Peyer's patch (tissue), 4 donors: ENCODE measurements around the gene CBX1. TPM values are rescaled to one million over a fixed set of nuclear protein-coding genes. Genes with fewer than 3 reads are reported as not detected.

Experiments used
- DNase-seq, 3 donors: peaks; one replicate each; pipeline ENCODE4 v3.0.0-alpha.2; 2017 to 2019
- H3K27ac ChIP-seq, 4 donors: fragments of 200-600 bp; sonication (generic); one replicate each; pipeline ENCODE4 v1.5.1; 2016 to 2019
- H3K27me3 ChIP-seq, 2 donors: fragments of 200-600 bp; sonication (generic); one replicate each; pipeline ENCODE4 v1.5.1; 2019
- H3K36me3 ChIP-seq, 3 donors: fragments of 200-600 bp; sonication (generic); one replicate each; pipeline ENCODE4 v1.5.1; 2016 to 2019
- H3K4me1 ChIP-seq, 4 donors: fragments of 200-600 bp; sonication (generic); one replicate each; pipeline ENCODE4 v1.5.1; 2016 to 2019
- H3K4me3 ChIP-seq, 4 donors: fragments of 200-600 bp; sonication (generic); 1 replicate in 3 of 4; 2 replicates in 1 of 4; pipeline ENCODE4 v1.5.1; 2016 to 2019; ENCODE audit warnings: mild to moderate bottlenecking in 1 of 4
- H3K9me3 ChIP-seq, 4 donors: fragments of 200-600 bp; sonication (generic); one replicate each; pipeline ENCODE4 v1.5.1; 2016 to 2019; ENCODE audit warnings: mild to moderate bottlenecking in 1 of 4
- CTCF ChIP-seq, 6 experiments: fragments of 450-650 bp in 4 of 6; fragments of 200-600 bp in 2 of 6; sonication (generic) in 1 of 6; IDR thresholded peaks; one replicate each; pipeline ENCODE4 v1.5.1; 2017 to 2019; ENCODE audit warnings: antibody characterized with exemption in 6 of 6, mild to moderate bottlenecking in 3 of 6, moderate library complexity in 1 of 6
- POLR2A ChIP-seq, 2 donors: fragments of 450-650 bp; IDR thresholded peaks; one replicate each; pipeline ENCODE4 v1.5.1; 2017; ENCODE audit warnings: antibody characterized with exemption in 2 of 2, mild to moderate bottlenecking in 2 of 2, moderate library complexity in 2 of 2
- total RNA-seq, 4 donors: library from RNA; depleted of rRNA; stranded (reverse); fragments of >200 nt; gene quantifications; one replicate each; pipeline ENCODE4 v1.1.0, GENCODE V29; 2016

Gene CBX1
- total RNA-seq, 4 donors from 2014 or later: 7.2 to 14.0 (median 8.5) TPM

GRCh38 chr17:48106802-48107136 is 5.5 kb upstream of the CBX1 start:
- no peaks in the 10 kb centered on the region for H3K27me3 ChIP-seq
- no peaks in the 10 kb centered on the region for H3K9me3 ChIP-seq
- H3K4me1 ChIP-seq: peaks cover 0 to 20% (median 8%) of the 10 kb centered on the region in 4 donors
- DNase-seq: no peak
- H3K4me3 ChIP-seq: peak overlapping the region; percentile 75 to 94 (median 83)
- H3K36me3 ChIP-seq: no peaks in the 10 kb centered on the region
- TF ChIP-seq CTCF (IDR thresholded peaks at IDR 0.05): no peak
- no peak for TF ChIP-seq POLR2A (IDR thresholded peaks at IDR 0.05)
- peak overlapping the region; percentile 89 to 97 (median 96) for H3K27ac ChIP-seq

GRCh38 chr17:48104440-48104839 is 3.2 kb upstream of the CBX1 start:
- TF ChIP-seq CTCF (IDR thresholded peaks at IDR 0.05) (no peak), POLR2A (IDR thresholded peaks at IDR 0.05) (no peak)

GRCh38 chr17:48102798-48103715 is 1.8 kb upstream of the CBX1 start:
- H3K36me3 ChIP-seq: no peaks in the 10 kb centered on the region
- H3K9me3 ChIP-seq: no peaks in the 10 kb centered on the region
- peaks cover 0 to 8% (median 0%) of the 10 kb centered on the region in 4 donors for H3K4me1 ChIP-seq
- H3K27me3 ChIP-seq: no peaks in the 10 kb centered on the region
- DNase-seq: no peak
- no peak overlapping the region for H3K27ac ChIP-seq
- H3K4me3 ChIP-seq: no peak overlapping the region
- TF ChIP-seq CTCF (IDR thresholded peaks at IDR 0.05): no peak
- TF ChIP-seq POLR2A (IDR thresholded peaks at IDR 0.05): no peak

More at GRCh38 chr17:48104440-48104839, 3.2 kb upstream of the CBX1 start:
- Histone ChIP-seq H3K36me3 (no peaks in the 10 kb centered on the region), H3K9me3 (no peaks in the 10 kb centered on the region), H3K27me3 (no peaks in the 10 kb centered on the region), H3K4me1 (peaks cover 0 to 12% (median 7%) of the 10 kb centered on the region in 4 donors), H3K4me3 (no peak overlapping the region), H3K27ac (no peak overlapping the region)
- no peak for DNase-seq

- Histone ChIP-seq H3K27me3 (no peaks in the 10 kb centered on the region), H3K4me3 (peak overlapping the region in 2 of 4 donors; percentile 80 to 85), H3K36me3 (no peaks in the 10 kb centered on the region), H3K9me3 (no peaks in the 10 kb centered on the region), H3K4me1 (peaks cover 0 to 8% (median 0%) of the 10 kb centered on the region in 4 donors), H3K27ac (no peak overlapping the region)
- DNase-seq: no peak
- TF ChIP-seq POLR2A (IDR thresholded peaks at IDR 0.05) (no peak), CTCF (IDR thresholded peaks at IDR 0.05) (no peak)
These were observed 919 bp upstream of the CBX1 start for GRCh38 chr17:48102043-48102750.

GRCh38 chr17:48100591-48101011 is 677 bp downstream of the CBX1 start:
- Histone ChIP-seq H3K27ac (peak overlapping the region; percentile 66 to 93 (median 88)), H3K9me3 (no peaks in the 10 kb centered on the region), H3K36me3 (no peaks in the 10 kb centered on the region), H3K4me3 (peak overlapping the region; percentile 80 to 91 (median 87)), H3K4me1 (peaks cover 0 to 8% (median 0%) of the 10 kb centered on the region in 4 donors), H3K27me3 (no peaks in the 10 kb centered on the region)
- TF ChIP-seq POLR2A (IDR thresholded peaks at IDR 0.05) (no peak), CTCF (IDR thresholded peaks at IDR 0.05) (no peak)
- peak in 2 of 3 donors; percentile 23 to 53 for DNase-seq
